A549 (cell line): ENCODE data around the gene CMIP. TPM values are rescaled to one million over a fixed set of nuclear protein-coding genes. Genes with fewer than 3 reads are reported as not detected.

Experiments used
- polyA plus RNA-seq, 4 experiments: library from polyadenylated mRNA; depleted of rRNA in 3 of 4; stranded (reverse); fragments of >200 nt; fragmentation: RNase III in 1 of 4; extraction: RNeasy Plus Mini Kit Qiagen cat#74134 plus additional on column Dnase treatment in 1 of 4; gene quantifications; 2 replicates in 3 of 4; 3 replicates in 1 of 4; pipeline ENCODE4 v1.2.3, GENCODE V29; 2011 to 2017
- small RNA-seq, 6 experiments: library from RNA; depleted of rRNA; stranded (forward); fragments of <200 nt; gene quantifications; one replicate each; pipeline ENCODE3, GENCODE V24; 2012

The CMIP gene
- polyA plus RNA-seq, 2 of the 4 experiments (the other 2 are of a cell fraction): 21.6 to 125 TPM

Small RNA genes within 50 kb of the gene (small RNA-seq; reads per million reads assigned to genes)
- gene MIR6504 (0 reads per million in 6 experiments), gene MIR7854 (0 to 3.1 (median 0.52) reads per million in 6 experiments)

Other genes with a start within 250 kb of the CMIP start
- gene BCO1, start 206.1 kb upstream of the CMIP start, polyA plus RNA-seq (2011; rRNA removed): 4.1 and 6.2 TPM in 2 replicates
- 3.9 to 6.6 TPM (median 5.0 TPM) in 3 replicates for gene BCO1, start 206.1 kb upstream of the CMIP start, polyA plus RNA-seq (2017; fragmentation: RNase III; extraction: RNeasy Plus Mini Kit Qiagen cat#74134 plus additional on column Dnase treatment)
- gene GAN, start 129.8 kb upstream of the CMIP start, polyA plus RNA-seq (2011; rRNA removed): 6.5 and 8.1 TPM in 2 replicates
- 2.5 to 2.8 TPM (median 2.8 TPM) in 3 replicates for gene GAN, start 129.8 kb upstream of the CMIP start, polyA plus RNA-seq (2017; fragmentation: RNase III; extraction: RNeasy Plus Mini Kit Qiagen cat#74134 plus additional on column Dnase treatment)